CD4-positive, alpha-beta T cell (primary cell): ENCODE results near the gene ADAM10. TPM values are rescaled to one million over a fixed set of nuclear protein-coding genes. Genes with fewer than 3 reads are reported as not detected.

Experiments used
- ATAC-seq: fragments of 200-7000 bp; cut with Tn5 transposase; one replicate; pipeline ENCODE4 v1.10.0; 2022; ENCODE audit warnings: mild to moderate bottlenecking; ENCODE audit not compliant: poor library complexity
- CTCF ChIA-PET: fragments of 350-600 bp; sonication (Branson Sonifier 250); formaldehyde crosslinking; loops from one replicate; lab custom pipeline; 2021; ENCODE audit warnings: antibody characterized with exemption, inconsistent platforms; lab: Charles Lee
- POLR2A ChIA-PET: fragments of 350-600 bp; sonication (Branson Sonifier 250); formaldehyde crosslinking; loops from one replicate; lab custom pipeline; 2021; ENCODE audit warnings: antibody characterized with exemption, inconsistent platforms; lab: Charles Lee
- DNase-seq, 14 experiments: peaks; one replicate each; pipeline ENCODE4 v3.0.0-alpha.2; 2013 to 2020; ENCODE audit warnings: mixed read lengths in 2 of 14
- H3K27ac ChIP-seq, 2 donors: one replicate each; pipeline versions ENCODE4 v1.5.1 to v1.7.0; 2013; ENCODE audit warnings: low read length in 2 of 2, low read depth in 1 of 2, mild to moderate bottlenecking in 1 of 2
- H3K27me3 ChIP-seq, 2 experiments: 1 replicate in 1 of 2; 2 replicates in 1 of 2; pipeline versions ENCODE4 v1.6.1 to v1.7.0; 2013; ENCODE audit warnings: low read length in 2 of 2, control low read depth in 1 of 2, mild to moderate bottlenecking in 1 of 2, moderate library complexity in 1 of 2; ENCODE audit not compliant: insufficient read depth in 2 of 2, control insufficient read depth in 1 of 2
- H3K36me3 ChIP-seq: one replicate; pipeline ENCODE4 v1.6.1; 2013; ENCODE audit warnings: low read length, control low read depth; ENCODE audit not compliant: insufficient read depth
- H3K4me1 ChIP-seq: one replicate; pipeline ENCODE4 v1.6.1; 2013; ENCODE audit warnings: low read length, control low read depth; ENCODE audit not compliant: insufficient read depth
- H3K4me3 ChIP-seq: one replicate; pipeline ENCODE4 v1.5.1; 2013; ENCODE audit warnings: mild to moderate bottlenecking, low read length, moderate library complexity
- H3K9me3 ChIP-seq, 2 experiments: 1 replicate in 1 of 2; 2 replicates in 1 of 2; pipeline versions ENCODE4 v1.6.1 to v1.7.0; 2013; ENCODE audit warnings: low read length in 2 of 2, mild to moderate bottlenecking in 2 of 2, control low read depth in 1 of 2, moderate library complexity in 1 of 2; ENCODE audit not compliant: control insufficient read depth in 1 of 2, insufficient read depth in 1 of 2
- H3K27ac Mint-ChIP-seq: one replicate; pipeline ENCODE4 v1.8.0; 2020; ENCODE audit warnings: mixed read lengths
- H3K27me3 Mint-ChIP-seq: one replicate; pipeline ENCODE4 v1.8.0; 2021; ENCODE audit warnings: mixed read lengths
- H3K36me3 Mint-ChIP-seq: one replicate; pipeline ENCODE4 v1.8.0; 2021; ENCODE audit warnings: low read depth, mixed read lengths
- H3K4me1 Mint-ChIP-seq: one replicate; pipeline ENCODE4 v1.8.0; 2021; ENCODE audit warnings: low read depth, mixed read lengths
- H3K4me3 Mint-ChIP-seq: one replicate; pipeline ENCODE4 v1.8.0; 2020; ENCODE audit warnings: mild to moderate bottlenecking, mixed read lengths
- H3K9me3 Mint-ChIP-seq: one replicate; pipeline ENCODE4 v1.8.0; 2020; ENCODE audit warnings: mixed read lengths
- intact Hi-C, 2 experiments: fragments of 100-400 bp; cut with DNase I in 1 of 2; cut with micrococcal nuclease in 1 of 2; formaldehyde crosslinking; loops; one replicate each; pipeline versions ENCODE4 v1.15.1 to v1.9.0; 2023 to 2025; cut with DNase I, micrococcal nuclease
- total RNA-seq, 174 experiments: library from RNA in 2 of 174; stranded (reverse) in 2 of 174; gene quantifications; one replicate each; pipeline ENCODE4 v1.2.3 and lab custom pipeline; 2021 to 2026
- TF ChIP-seq, protein P1 (sequence below): fragments of 200-600 bp; IDR thresholded peaks from one replicate; pipeline ENCODE4 v1.8.0; 2022; ENCODE audit warnings: antibody characterized with exemption, mild to moderate bottlenecking

Gene ADAM10
- total RNA-seq, 2 experiments from 2014 or later, result 70.5 to 80.4 TPM

DNA sequence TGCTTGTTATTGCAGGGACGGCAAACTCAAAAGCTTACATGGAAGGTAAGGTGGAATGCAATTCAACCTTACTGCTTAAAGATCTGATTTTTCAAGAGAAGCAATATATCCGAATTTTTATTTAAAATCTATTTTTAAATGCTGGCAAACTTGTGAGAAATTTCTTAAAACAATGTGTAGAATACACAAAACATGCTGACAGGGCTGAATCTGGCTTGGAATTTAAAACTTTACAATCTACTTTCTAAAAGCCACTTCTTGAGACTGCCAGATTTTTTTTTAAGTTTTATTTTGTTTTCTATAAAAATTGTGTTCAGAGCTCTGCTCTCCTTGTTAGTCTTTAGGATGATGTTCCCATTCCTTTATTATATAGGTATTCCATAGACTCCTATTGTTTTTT lies 146.7 kb downstream of the ADAM10 start:
- Mint-ChIP-seq H3K27me3 (no peaks in the 10 kb centered on the region), H3K36me3 (peaks cover 73% of the 10 kb centered on the region), H3K4me3 (no peak overlapping the region), H3K9me3 (no peaks in the 10 kb centered on the region), H3K27ac (no peak overlapping the region), H3K4me1 (peaks cover 5% of the 10 kb centered on the region)
- DNase-seq, result no peak
- Histone ChIP-seq H3K36me3 (peaks cover 17% of the 10 kb centered on the region), H3K4me1 (no peaks in the 10 kb centered on the region), H3K4me3 (no peak overlapping the region), H3K9me3 (no peaks in the 10 kb centered on the region), H3K27me3 (no peaks in the 10 kb centered on the region), H3K27ac (no peak overlapping the region)
- TF ChIP-seq, protein P1, sequence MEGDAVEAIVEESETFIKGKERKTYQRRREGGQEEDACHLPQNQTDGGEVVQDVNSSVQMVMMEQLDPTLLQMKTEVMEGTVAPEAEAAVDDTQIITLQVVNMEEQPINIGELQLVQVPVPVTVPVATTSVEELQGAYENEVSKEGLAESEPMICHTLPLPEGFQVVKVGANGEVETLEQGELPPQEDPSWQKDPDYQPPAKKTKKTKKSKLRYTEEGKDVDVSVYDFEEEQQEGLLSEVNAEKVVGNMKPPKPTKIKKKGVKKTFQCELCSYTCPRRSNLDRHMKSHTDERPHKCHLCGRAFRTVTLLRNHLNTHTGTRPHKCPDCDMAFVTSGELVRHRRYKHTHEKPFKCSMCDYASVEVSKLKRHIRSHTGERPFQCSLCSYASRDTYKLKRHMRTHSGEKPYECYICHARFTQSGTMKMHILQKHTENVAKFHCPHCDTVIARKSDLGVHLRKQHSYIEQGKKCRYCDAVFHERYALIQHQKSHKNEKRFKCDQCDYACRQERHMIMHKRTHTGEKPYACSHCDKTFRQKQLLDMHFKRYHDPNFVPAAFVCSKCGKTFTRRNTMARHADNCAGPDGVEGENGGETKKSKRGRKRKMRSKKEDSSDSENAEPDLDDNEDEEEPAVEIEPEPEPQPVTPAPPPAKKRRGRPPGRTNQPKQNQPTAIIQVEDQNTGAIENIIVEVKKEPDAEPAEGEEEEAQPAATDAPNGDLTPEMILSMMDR, result no peak
- ChIA-PET CTCF (no interaction called here), POLR2A (no interaction called here)
- intact Hi-C loops, result no loop called here
- ATAC-seq, result no peak

DNA sequence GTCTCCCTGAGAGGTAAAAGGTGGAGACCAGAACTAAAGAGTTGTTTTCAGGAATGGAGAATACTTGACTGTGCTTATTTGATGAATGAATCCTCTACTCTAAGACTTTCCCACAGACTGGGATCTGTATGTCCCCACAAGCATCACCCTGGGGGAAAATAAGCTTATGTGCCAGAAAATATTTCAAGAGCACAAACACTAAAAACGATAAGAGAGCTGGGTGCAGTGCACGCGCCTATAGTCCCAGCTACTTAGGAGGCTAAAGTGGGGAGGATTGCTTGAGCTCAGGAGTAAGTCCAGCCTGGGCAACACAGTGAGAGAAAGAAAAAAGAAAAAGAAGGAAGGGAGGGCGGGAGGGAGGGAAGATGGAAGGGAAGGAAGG lies 150.7 kb downstream of the ADAM10 start:
- Mint-ChIP-seq H3K27me3 (no peaks in the 10 kb centered on the region), H3K4me1 (no peaks in the 10 kb centered on the region), H3K27ac (peak overlapping the region; percentile 16), H3K4me3 (no peak overlapping the region), H3K9me3 (no peaks in the 10 kb centered on the region), H3K36me3 (peaks cover 73% of the 10 kb centered on the region)
- intact Hi-C loops, result no loop called here
- ATAC-seq (no peak), DNase-seq (no peak)
- no peaks in the 10 kb centered on the region for H3K4me1 ChIP-seq
- H3K27me3 ChIP-seq, result no peaks in the 10 kb centered on the region
- TF ChIP-seq, protein P1, result no peak
- H3K27ac ChIP-seq, result no peak overlapping the region
- no peak overlapping the region for H3K4me3 ChIP-seq
- peaks cover 29% of the 10 kb centered on the region for H3K36me3 ChIP-seq
- POLR2A ChIA-PET, result no interaction called here
- CTCF ChIA-PET, result interaction anchor here (1.0 kb wide), 1 partner anchor 13 kb away, joined by 3 read pairs; no protein-coding TSS in a partner anchor
- no peaks in the 10 kb centered on the region for H3K9me3 ChIP-seq

DNA sequence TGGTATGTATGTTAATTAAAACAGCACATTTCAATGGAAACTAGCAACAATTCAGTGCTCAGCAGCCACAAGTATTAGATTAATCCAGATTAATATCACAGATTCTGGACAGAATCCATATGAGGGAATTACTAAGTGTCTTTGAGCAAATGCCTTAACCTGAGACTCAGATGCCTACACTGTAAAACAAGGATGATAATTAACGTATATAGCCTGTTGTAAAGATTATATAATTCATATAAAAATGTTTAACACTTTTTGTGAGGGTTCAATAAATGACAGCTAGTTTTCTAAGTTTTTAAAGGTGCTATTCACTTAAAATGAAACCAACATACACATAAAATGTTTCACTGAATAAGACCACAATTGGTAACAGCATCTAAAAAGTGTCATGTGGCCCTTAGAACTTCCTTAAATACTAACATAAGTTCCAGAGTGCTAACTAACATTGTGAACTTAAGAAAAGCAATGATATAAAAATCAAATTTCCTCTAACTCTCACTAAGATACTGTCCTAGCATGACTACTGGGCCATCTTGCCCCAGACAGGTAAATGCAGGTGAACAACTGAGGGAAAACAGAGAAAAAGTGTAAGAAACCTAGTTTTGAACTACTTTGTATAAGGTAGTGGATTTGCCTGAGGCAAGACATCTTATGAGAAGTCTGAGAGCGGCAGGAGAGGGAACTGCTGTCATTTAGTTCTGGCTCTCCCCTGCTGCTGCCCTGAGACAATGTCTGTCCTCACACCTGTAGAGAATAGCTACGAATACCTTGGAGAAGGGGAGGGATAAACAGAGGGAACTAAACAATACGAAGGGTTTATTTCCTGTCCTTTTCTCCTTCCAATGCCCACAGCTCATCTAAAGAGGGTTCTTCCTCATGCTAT lies 151.3 kb downstream of the ADAM10 start:
- no peak overlapping the region for H3K4me3 ChIP-seq
- no peaks in the 10 kb centered on the region for H3K4me1 ChIP-seq
- H3K27ac ChIP-seq, result no peak overlapping the region
- Mint-ChIP-seq H3K27ac (peak overlapping the region; percentile 16), H3K27me3 (no peaks in the 10 kb centered on the region), H3K4me1 (no peaks in the 10 kb centered on the region), H3K9me3 (no peaks in the 10 kb centered on the region), H3K4me3 (no peak overlapping the region), H3K36me3 (peaks cover 72% of the 10 kb centered on the region)
- H3K9me3 ChIP-seq, result no peaks in the 10 kb centered on the region
- ATAC-seq (no peak), DNase-seq (peak in 1 of 14 experiments; percentile 27)
- H3K36me3 ChIP-seq, result peaks cover 29% of the 10 kb centered on the region
- ChIA-PET POLR2A (no interaction called here), CTCF (interaction anchor here (1.0 kb wide), 1 partner anchor 14 kb away, joined by 3 read pairs; no protein-coding TSS in a partner anchor)
- no peaks in the 10 kb centered on the region for H3K27me3 ChIP-seq
- TF ChIP-seq, protein P1, result no peak
- intact Hi-C loops, result no loop called here
